Suprapubic skin (tissue), 4 donors: Measurements from ENCODE around the gene MEA1. TPM values are rescaled to one million over a fixed set of nuclear protein-coding genes. Genes with fewer than 3 reads are reported as not detected.
A peak's percentile ranks its signal among the peaks of the same experiment; 100 is the strongest.

Source experiments
- DNase-seq, 2 donors: peaks; one replicate each; pipeline ENCODE4 v3.0.0-alpha.2; 2019; ENCODE audit warnings: low spot score in 2 of 2
- H3K27ac ChIP-seq: fragments of 200-600 bp; sonication (generic); one replicate; pipeline ENCODE4 v1.5.1; 2019
- H3K27me3 ChIP-seq: fragments of 200-600 bp; sonication (generic); one replicate; pipeline ENCODE4 v1.5.1; 2019
- H3K36me3 ChIP-seq: fragments of 200-600 bp; sonication (generic); one replicate; pipeline ENCODE4 v1.5.1; 2019
- H3K4me1 ChIP-seq: fragments of 200-600 bp; sonication (generic); one replicate; pipeline ENCODE4 v1.5.1; 2019
- H3K4me3 ChIP-seq: fragments of 200-600 bp; sonication (generic); one replicate; pipeline ENCODE4 v1.5.1; 2019; ENCODE audit warnings: mild to moderate bottlenecking
- H3K9me3 ChIP-seq: fragments of 200-600 bp; sonication (generic); one replicate; pipeline ENCODE4 v1.5.1; 2019
- EP300 ChIP-seq: sonication (generic); formaldehyde crosslinking; IDR thresholded peaks from one replicate; pipeline ENCODE4 v1.6.1; 2017; ENCODE audit warnings: antibody characterized with exemption
- POLR2A ChIP-seq, 2 donors: fragments of 450-650 bp; IDR thresholded peaks; one replicate each; pipeline ENCODE4 v1.6.1; 2017; ENCODE audit warnings: antibody characterized with exemption in 2 of 2, mild to moderate bottlenecking in 2 of 2, moderate library complexity in 2 of 2
- POLR2AphosphoS5 ChIP-seq, 3 donors: sonication (generic); formaldehyde crosslinking; IDR thresholded peaks; one replicate each; pipeline ENCODE4 v1.6.1; 2017; ENCODE audit warnings: antibody characterized with exemption in 3 of 3
- WGBS: methylation state at CpG from one replicate; pipeline ENCODE4 v1.1.5; 2018; 5-methylcytosine and 5-hydroxymethylcytosine counted together
- total RNA-seq, 4 donors: library from RNA; depleted of rRNA; stranded (reverse); fragments of >200 nt; gene quantifications; one replicate each; pipeline ENCODE4 v1.1.0, GENCODE V29; 2016
- TF ChIP-seq, protein P1 (sequence below), 2 donors: fragments of 200-600 bp in 1 of 2; fragments of 450-650 bp in 1 of 2; sonication (generic) in 1 of 2; IDR thresholded peaks; one replicate each; pipeline ENCODE4 v1.5.1; 2016 to 2019; ENCODE audit warnings: antibody characterized with exemption in 2 of 2, mild to moderate bottlenecking in 1 of 2, moderate library complexity in 1 of 2

Gene MEA1
- total RNA-seq, 4 donors from 2014 or later = 41.2 to 65.8 (median 61.5) TPM

DNA sequence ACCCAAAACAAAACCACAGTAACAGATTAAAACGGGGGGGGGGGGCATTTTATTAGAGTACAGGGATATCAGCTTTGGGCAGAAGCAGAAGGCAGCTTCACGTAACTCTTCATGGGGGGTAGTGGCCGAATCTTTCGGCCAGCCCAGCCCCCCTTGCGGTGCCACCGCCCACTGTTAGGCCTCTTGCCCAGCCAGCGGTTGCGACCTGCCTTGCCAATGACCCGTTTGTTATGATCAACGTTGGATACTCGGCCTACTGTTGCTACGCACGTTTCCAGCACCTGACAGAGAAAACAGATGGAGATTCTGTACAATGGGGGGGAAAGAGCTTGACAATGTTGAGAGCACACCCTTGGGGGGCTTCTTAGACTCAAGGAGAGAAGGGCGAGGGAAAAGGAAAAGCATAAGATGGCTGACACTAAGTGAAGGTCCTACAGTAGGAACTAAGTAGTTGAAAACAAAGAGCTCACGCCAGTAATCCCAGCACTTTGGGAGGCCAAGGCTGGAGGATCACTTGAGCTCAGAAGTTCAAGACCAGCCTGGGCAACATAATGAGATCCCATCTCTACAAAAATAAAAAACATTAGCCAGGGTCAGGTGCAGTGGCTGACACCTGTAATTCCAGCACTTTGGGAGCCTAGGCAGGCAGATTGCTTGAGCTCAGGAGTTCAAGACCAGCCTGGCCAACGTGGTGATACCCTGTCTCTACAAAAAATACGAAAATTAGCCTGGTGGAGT lies 40.6 kb upstream of the MEA1 start:
- WGBS = 67% methylated on average over 17 of the region's 17 CpGs
- Histone ChIP-seq H3K36me3 (peaks cover 28% of the 10 kb centered on the region), H3K9me3 (no peaks in the 10 kb centered on the region), H3K4me3 (peak overlapping the region; percentile 63), H3K27ac (peak overlapping the region; percentile 81), H3K27me3 (no peaks in the 10 kb centered on the region), H3K4me1 (peaks cover 31% of the 10 kb centered on the region)
- DNase-seq = no peak
- TF ChIP-seq EP300 (no peak), POLR2AphosphoS5 (IDR thresholded peaks at IDR 0.05) (no peak), POLR2A (IDR thresholded peaks at IDR 0.05) (no peak)
- TF ChIP-seq, protein P1, sequence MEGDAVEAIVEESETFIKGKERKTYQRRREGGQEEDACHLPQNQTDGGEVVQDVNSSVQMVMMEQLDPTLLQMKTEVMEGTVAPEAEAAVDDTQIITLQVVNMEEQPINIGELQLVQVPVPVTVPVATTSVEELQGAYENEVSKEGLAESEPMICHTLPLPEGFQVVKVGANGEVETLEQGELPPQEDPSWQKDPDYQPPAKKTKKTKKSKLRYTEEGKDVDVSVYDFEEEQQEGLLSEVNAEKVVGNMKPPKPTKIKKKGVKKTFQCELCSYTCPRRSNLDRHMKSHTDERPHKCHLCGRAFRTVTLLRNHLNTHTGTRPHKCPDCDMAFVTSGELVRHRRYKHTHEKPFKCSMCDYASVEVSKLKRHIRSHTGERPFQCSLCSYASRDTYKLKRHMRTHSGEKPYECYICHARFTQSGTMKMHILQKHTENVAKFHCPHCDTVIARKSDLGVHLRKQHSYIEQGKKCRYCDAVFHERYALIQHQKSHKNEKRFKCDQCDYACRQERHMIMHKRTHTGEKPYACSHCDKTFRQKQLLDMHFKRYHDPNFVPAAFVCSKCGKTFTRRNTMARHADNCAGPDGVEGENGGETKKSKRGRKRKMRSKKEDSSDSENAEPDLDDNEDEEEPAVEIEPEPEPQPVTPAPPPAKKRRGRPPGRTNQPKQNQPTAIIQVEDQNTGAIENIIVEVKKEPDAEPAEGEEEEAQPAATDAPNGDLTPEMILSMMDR (IDR thresholded peaks at IDR 0.05) = no peak

GRCh38 chr6:43053545-43054205 lies 39.9 kb upstream of the MEA1 start, which contains the start of gene CUL7:
Gene CUL7, minus strand, starts transcription at chr6:43053851. Its CDS starts 1,063 bp downstream, at chr6:43052788.
- 4% methylated on average over 26 of the region's 45 CpGs for WGBS

GRCh38 chr6:43052842-43053544 lies 39.2 kb upstream of the MEA1 start:
- 13% methylated on average over 22 of the region's 22 CpGs for WGBS
- DNase-seq = no peak

More at GRCh38 chr6:43053545-43054205, 39.9 kb upstream of the MEA1 start, which contains the start of gene CUL7:
- Histone ChIP-seq H3K4me3 (peak within 1 kb of the TSS; percentile 63), H3K27ac (peak within 1 kb of the TSS; percentile 81), H3K27me3 (no peaks in the 10 kb centered on the region), H3K36me3 (peaks cover 34% of the 10 kb centered on the region), H3K9me3 (no peaks in the 10 kb centered on the region), H3K4me1 (peaks cover 29% of the 10 kb centered on the region)
- no peak for TF ChIP-seq EP300
- TF ChIP-seq POLR2AphosphoS5 (IDR thresholded peaks at IDR 0.05) = peak in 1 of 3 donors; percentile 72
- TF ChIP-seq, protein P1 (IDR thresholded peaks at IDR 0.05) = no peak
- peak; percentile 20 to 43 for TF ChIP-seq POLR2A (IDR thresholded peaks at IDR 0.05)
- peak; percentile 95 for DNase-seq

DNA sequence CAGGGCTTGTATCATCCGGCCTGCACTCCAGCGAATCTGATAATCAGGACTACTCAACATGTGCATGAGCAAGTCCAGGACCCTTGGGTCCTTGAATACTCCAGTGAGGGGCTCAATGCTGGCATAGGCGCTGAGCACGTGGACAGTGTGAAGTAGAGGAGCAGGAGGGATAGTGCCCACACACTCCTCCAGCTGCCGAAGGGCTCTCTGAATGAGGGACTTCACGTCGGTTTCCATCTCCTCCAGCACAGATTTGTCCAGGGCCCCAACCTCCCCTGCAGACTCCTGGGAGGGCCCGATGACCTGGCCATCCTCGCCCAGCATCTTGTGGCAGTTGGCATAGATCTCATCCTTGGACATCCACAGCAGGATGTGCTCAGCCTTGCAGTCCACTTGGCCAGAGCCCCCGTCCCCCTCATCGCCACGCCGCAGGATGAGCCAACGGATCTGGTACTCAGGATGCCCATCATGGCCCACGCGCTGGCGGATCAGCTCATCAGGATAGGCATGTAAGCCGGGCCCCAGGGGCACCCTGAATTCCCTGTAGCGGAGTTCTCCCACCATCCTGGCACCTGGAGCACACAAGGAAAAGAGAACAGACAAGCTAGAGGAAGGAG lies 38.6 kb upstream of the MEA1 start:
- DNase-seq = no peak
- peaks cover 47% of the 10 kb centered on the region for H3K36me3 ChIP-seq
- H3K27me3 ChIP-seq = no peaks in the 10 kb centered on the region
- TF ChIP-seq POLR2AphosphoS5 (IDR thresholded peaks at IDR 0.05) = no peak
- TF ChIP-seq POLR2A (IDR thresholded peaks at IDR 0.05) = no peak
- TF ChIP-seq, protein P1 (IDR thresholded peaks at IDR 0.05) = no peak
- no peak for TF ChIP-seq EP300
- 90% methylated on average over 14 of the region's 19 CpGs for WGBS
- peak overlapping the region; percentile 63 for H3K4me3 ChIP-seq
- H3K4me1 ChIP-seq = peaks cover 19% of the 10 kb centered on the region
- no peak overlapping the region for H3K27ac ChIP-seq
- no peaks in the 10 kb centered on the region for H3K9me3 ChIP-seq

More at GRCh38 chr6:43052842-43053544, 39.2 kb upstream of the MEA1 start:
- Histone ChIP-seq H3K4me1 (peaks cover 22% of the 10 kb centered on the region), H3K27me3 (no peaks in the 10 kb centered on the region), H3K27ac (peak overlapping the region; percentile 81), H3K4me3 (peak overlapping the region; percentile 63), H3K36me3 (peaks cover 40% of the 10 kb centered on the region), H3K9me3 (no peaks in the 10 kb centered on the region)
- no peak for TF ChIP-seq POLR2AphosphoS5 (IDR thresholded peaks at IDR 0.05)
- TF ChIP-seq, protein P1 (IDR thresholded peaks at IDR 0.05) = no peak
- TF ChIP-seq POLR2A (IDR thresholded peaks at IDR 0.05) = no peak
- TF ChIP-seq EP300 = no peak
